Ectodermal cell (in vitro differentiated cells): ENCODE measurements around the gene WSCD2.
A peak's percentile ranks its signal among the peaks of the same experiment; 100 is the strongest.

Source experiments
- H3K27ac ChIP-seq: 2 replicates; pipeline ENCODE4 v1.7.0; 2013; ENCODE audit warnings: mild to moderate bottlenecking, low read depth, low read length; ENCODE audit not compliant: insufficient read depth, poor library complexity, severe bottlenecking
- H3K27me3 ChIP-seq: 2 replicates; pipeline ENCODE4 v1.7.0; 2013; ENCODE audit warnings: mild to moderate bottlenecking, low read length; ENCODE audit not compliant: insufficient read depth, control insufficient read depth, poor library complexity, severe bottlenecking
- H3K36me3 ChIP-seq: one replicate; pipeline ENCODE4 v1.7.0; 2013; ENCODE audit warnings: low read length; ENCODE audit not compliant: control insufficient read depth, insufficient read depth
- H3K4me1 ChIP-seq: one replicate; pipeline ENCODE4 v1.7.0; 2013; ENCODE audit warnings: low read length; ENCODE audit not compliant: control insufficient read depth, insufficient read depth
- H3K4me3 ChIP-seq: 2 replicates; pipeline ENCODE4 v1.7.0; 2013; ENCODE audit warnings: low read depth, low read length, control low read depth; ENCODE audit not compliant: insufficient read depth
- H3K9me3 ChIP-seq: 2 replicates; pipeline ENCODE4 v1.7.0; 2013; ENCODE audit warnings: mild to moderate bottlenecking, low read length, moderate library complexity; ENCODE audit not compliant: control insufficient read depth
- WGBS, 2 experiments: methylation state at CpG; one replicate each; pipeline ENCODE4 v1.1.7; 2013; ENCODE audit warnings: missing lambda C conversion rate in 2 of 2; 5-methylcytosine and 5-hydroxymethylcytosine counted together

WSCD2 gene

GRCh38 chr12:108126990-108127501, 2.0 kb upstream of the WSCD2 start:
- Histone ChIP-seq H3K4me3 (no peak overlapping the region), H3K36me3 (no peaks in the 10 kb centered on the region), H3K9me3 (no peaks in the 10 kb centered on the region), H3K27ac (no peak overlapping the region), H3K27me3 (peaks cover 15% of the 10 kb centered on the region), H3K4me1 (peaks cover 10% of the 10 kb centered on the region)
- WGBS, 2 experiments, result 94% methylated on average over 10 of the region's 10 CpGs

DNA sequence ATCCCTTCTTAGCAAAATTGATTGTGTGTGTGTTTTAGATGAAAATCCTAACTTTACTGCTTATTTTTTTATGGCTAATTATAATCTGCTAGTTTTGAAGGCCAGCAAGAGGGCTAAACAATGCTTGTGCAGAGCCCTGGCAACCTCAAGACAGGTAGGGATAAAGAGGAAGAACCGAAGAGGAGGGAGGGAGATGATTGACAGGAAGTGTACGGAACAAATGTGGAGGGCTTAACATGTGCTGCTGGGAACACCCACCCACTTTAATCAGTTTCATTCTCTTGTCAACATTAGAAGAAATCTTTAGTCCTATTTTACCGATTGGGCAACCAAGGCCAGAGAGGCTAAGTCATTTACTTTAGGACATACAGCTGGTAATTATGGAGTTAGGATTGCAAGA, 1.4 kb upstream of the WSCD2 start:
- H3K27me3 ChIP-seq, result peaks cover 15% of the 10 kb centered on the region
- H3K36me3 ChIP-seq, result no peaks in the 10 kb centered on the region
- no peaks in the 10 kb centered on the region for H3K9me3 ChIP-seq
- H3K4me3 ChIP-seq, result no peak overlapping the region
- H3K4me1 ChIP-seq, result peaks cover 10% of the 10 kb centered on the region
- 88 to 100% methylated on average over 2 to 3 of the region's 3 CpGs for WGBS, 2 experiments
- no peak overlapping the region for H3K27ac ChIP-seq

DNA sequence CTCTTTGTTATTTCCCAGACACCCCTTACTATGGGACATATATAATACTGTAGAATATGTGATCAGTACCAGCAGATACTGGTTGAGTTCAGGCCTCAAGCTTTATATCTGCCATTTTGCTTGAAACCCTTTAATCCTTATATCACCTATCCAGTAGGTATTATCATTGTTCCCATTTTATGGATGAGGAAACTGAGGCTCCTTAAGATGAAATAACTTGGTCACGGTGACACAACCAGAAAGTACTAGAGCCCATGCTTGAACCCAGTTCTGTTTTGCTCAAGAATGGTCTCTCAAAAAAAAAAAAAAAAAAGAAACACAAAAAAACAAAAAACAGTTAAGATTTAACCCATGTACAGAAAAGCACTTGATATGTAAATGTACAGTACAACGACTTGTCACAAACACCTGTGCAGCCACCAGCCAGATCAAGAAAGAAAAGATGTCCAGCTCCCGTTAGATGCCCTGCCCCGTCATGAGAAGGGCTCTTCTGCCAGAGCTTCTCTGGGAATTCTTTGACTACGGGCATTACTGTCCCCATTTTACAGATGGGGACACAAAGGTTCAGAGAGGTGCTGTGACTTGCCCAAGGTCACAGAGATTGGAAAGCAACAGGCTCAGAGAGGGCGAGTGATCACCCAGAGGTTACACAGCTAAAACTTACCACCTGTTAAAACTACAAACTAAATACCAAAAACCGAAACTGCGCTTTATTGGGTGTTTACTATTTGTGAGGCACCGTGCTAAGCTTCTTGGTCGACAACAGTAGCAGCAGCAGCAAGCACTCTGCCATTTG, 669 bp upstream of the WSCD2 start:
- Histone ChIP-seq H3K27me3 (peaks cover 15% of the 10 kb centered on the region), H3K27ac (no peak overlapping the region)

DNA sequence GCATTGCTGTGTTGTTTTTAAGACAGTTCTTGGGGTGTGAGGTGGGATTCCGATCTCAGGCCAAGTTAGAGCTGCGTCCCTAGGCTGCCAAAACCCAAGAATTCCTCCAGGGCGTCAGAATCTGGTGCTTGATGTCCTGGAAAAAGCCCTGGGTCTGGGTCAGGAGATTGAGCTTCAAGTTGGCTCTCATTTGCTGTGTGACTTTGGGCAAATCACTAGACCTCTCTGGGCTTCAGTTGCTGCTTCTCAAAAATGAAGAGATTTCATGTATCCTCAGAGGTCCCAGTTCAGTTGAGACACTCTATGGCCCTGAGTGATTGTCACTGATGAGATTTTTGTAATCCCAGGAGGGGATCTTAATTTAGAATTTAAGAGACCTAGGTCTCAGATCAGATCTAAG, 1.9 kb downstream of the WSCD2 start:
- Histone ChIP-seq H3K36me3 (no peaks in the 10 kb centered on the region), H3K4me1 (peaks cover 10% of the 10 kb centered on the region), H3K9me3 (no peaks in the 10 kb centered on the region), H3K4me3 (no peak overlapping the region), H3K27me3 (peaks cover 15% of the 10 kb centered on the region), H3K27ac (no peak overlapping the region)
- 91 to 96% methylated on average over 3 of the region's 3 CpGs for WGBS, 2 experiments

More for the DNA sequence above, 669 bp upstream of the WSCD2 start:
- WGBS, 2 experiments, result 89 to 92% methylated on average over 10 of the region's 10 CpGs
- peaks cover 10% of the 10 kb centered on the region for H3K4me1 ChIP-seq
- peak overlapping the region; percentile 54 for H3K4me3 ChIP-seq
- no peaks in the 10 kb centered on the region for H3K9me3 ChIP-seq
- H3K36me3 ChIP-seq, result no peaks in the 10 kb centered on the region

- H3K9me3 ChIP-seq, result no peaks in the 10 kb centered on the region
- H3K27me3 ChIP-seq, result peaks cover 15% of the 10 kb centered on the region
- H3K36me3 ChIP-seq, result no peaks in the 10 kb centered on the region
- no peak overlapping the region for H3K27ac ChIP-seq
- no peak overlapping the region for H3K4me3 ChIP-seq
- H3K4me1 ChIP-seq, result peaks cover 13% of the 10 kb centered on the region
- WGBS, 2 experiments, result 59 to 61% methylated on average over 6 of the region's 6 CpGs
Measured at GRCh38 chr12:108131657-108132126, 2.6 kb downstream of the WSCD2 start.

DNA sequence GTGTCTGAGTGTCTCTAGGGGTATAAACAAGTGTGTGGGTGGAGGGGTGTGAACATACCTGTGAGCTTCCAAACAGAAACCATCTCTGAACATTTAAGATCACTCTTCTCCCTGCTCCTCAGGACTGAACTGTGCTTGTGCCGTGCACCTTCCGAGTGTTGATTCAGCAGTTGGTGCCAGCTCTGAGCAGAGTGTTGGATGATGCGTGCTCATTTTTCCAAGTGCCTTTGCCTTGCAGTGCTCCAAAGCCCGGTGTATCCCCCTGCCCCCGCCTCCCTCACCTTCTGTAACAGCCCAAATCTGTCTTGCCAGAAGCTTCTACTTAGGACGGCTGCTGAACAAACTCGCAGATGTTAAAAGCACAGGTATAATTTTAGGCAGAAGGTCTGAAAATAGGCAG, 4.4 kb downstream of the WSCD2 start:
- no peaks in the 10 kb centered on the region for H3K36me3 ChIP-seq
- H3K27me3 ChIP-seq, result peaks cover 14% of the 10 kb centered on the region
- H3K27ac ChIP-seq, result no peak overlapping the region
- no peaks in the 10 kb centered on the region for H3K9me3 ChIP-seq
- H3K4me1 ChIP-seq, result peaks cover 17% of the 10 kb centered on the region
- 91% methylated on average over 7 of the region's 7 CpGs for WGBS, 2 experiments
- no peak overlapping the region for H3K4me3 ChIP-seq

GRCh38 chr12:108134744-108135143, 5.7 kb downstream of the WSCD2 start:
- Histone ChIP-seq H3K4me1 (peaks cover 17% of the 10 kb centered on the region), H3K4me3 (no peak overlapping the region), H3K27me3 (peaks cover 10% of the 10 kb centered on the region), H3K27ac (no peak overlapping the region), H3K9me3 (no peaks in the 10 kb centered on the region), H3K36me3 (no peaks in the 10 kb centered on the region)
- WGBS, 2 experiments, result 98 to 100% methylated on average over 3 to 5 of the region's 5 CpGs

GRCh38 chr12:108135627-108136026, 6.5 kb downstream of the WSCD2 start:
- H3K9me3 ChIP-seq, result no peaks in the 10 kb centered on the region
- peaks cover 11% of the 10 kb centered on the region for H3K4me1 ChIP-seq
- peaks cover 3% of the 10 kb centered on the region for H3K27me3 ChIP-seq
- H3K27ac ChIP-seq, result no peak overlapping the region
- WGBS, 2 experiments, result 100% methylated on average over 1 of the region's 1 CpG
- no peak overlapping the region for H3K4me3 ChIP-seq
- no peaks in the 10 kb centered on the region for H3K36me3 ChIP-seq

GRCh38 chr12:108136697-108137096, 7.6 kb downstream of the WSCD2 start:
- Histone ChIP-seq H3K36me3 (no peaks in the 10 kb centered on the region), H3K27ac (no peak overlapping the region), H3K27me3 (no peaks in the 10 kb centered on the region), H3K4me3 (no peak overlapping the region), H3K4me1 (peaks cover 13% of the 10 kb centered on the region), H3K9me3 (no peaks in the 10 kb centered on the region)
- 75 to 76% methylated on average over 6 of the region's 6 CpGs for WGBS, 2 experiments

DNA sequence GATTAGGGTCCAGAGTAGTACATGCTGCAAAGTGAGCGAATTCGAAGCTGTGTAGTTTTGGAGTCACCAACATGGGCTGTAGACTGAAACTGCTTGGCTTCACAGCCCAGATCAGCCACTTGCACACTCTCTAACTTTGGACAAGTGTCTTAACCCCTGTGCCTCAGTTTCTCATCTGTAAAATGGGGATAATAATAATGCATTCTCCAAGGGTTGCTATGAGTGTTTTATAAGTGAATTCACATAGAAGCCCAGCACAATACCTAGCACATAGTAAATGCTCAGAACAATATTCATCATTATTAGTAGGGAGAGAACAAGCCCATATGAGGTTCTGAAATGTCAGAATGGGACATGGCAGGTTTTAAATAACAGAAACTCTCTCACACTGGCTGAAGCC, 10.4 kb downstream of the WSCD2 start:
- Histone ChIP-seq H3K4me3 (no peak overlapping the region), H3K4me1 (peaks cover 15% of the 10 kb centered on the region), H3K36me3 (no peaks in the 10 kb centered on the region), H3K9me3 (no peaks in the 10 kb centered on the region), H3K27me3 (no peaks in the 10 kb centered on the region), H3K27ac (no peak overlapping the region)
- 90 to 95% methylated on average over 2 of the region's 2 CpGs for WGBS, 2 experiments
